WTC11 (cell line): ENCODE data around the gene SYPL1.

Source experiments
- ATF2 ChIP-seq: sonication (generic); formaldehyde crosslinking; IDR thresholded peaks from 2 replicates; pipeline ENCODE4 v1.8.1; 2022; ENCODE audit warnings: low read depth, missing genetic modification reagents, borderline replicate concordance
- ATF3 ChIP-seq: sonication (generic); formaldehyde crosslinking; conservative IDR thresholded peaks from 2 replicates; pipeline ENCODE4 v1.8.1; 2022; ENCODE audit warnings: mild to moderate bottlenecking, missing genetic modification reagents
- CTCF ChIP-seq: fragments of 200-600 bp; IDR thresholded peaks from 2 replicates; pipeline ENCODE4 v1.8.0; 2022; ENCODE audit warnings: antibody characterized with exemption
- FOXJ3 ChIP-seq: sonication (generic); formaldehyde crosslinking; IDR thresholded peaks from 2 replicates; pipeline ENCODE4 v1.9.0; 2021; ENCODE audit warnings: missing genetic modification reagents, mild to moderate bottlenecking, borderline replicate concordance
- JAZF1 ChIP-seq: fragments of 250-450 bp; sonication (Bioruptor Pico); IDR thresholded peaks from 2 replicates; pipeline ENCODE4 v1.9.0; 2021; ENCODE audit warnings: moderate library complexity, mild to moderate bottlenecking, inconsistent platforms
- MAX ChIP-seq: sonication (generic); formaldehyde crosslinking; IDR thresholded peaks from 2 replicates; pipeline ENCODE4 v1.8.0; 2022; ENCODE audit warnings: mild to moderate bottlenecking, missing genetic modification reagents
- TCF7 ChIP-seq: sonication (generic); formaldehyde crosslinking; IDR thresholded peaks from 2 replicates; pipeline ENCODE4 v1.8.0; 2022; ENCODE audit warnings: mild to moderate bottlenecking, low read depth, missing genetic modification reagents, moderate library complexity
- USF1 ChIP-seq: sonication (generic); formaldehyde crosslinking; IDR thresholded peaks from 2 replicates; pipeline ENCODE4 v1.8.0; 2022; ENCODE audit warnings: mild to moderate bottlenecking, missing genetic modification reagents

- TF ChIP-seq MAX (no peak), CTCF (no peak), FOXJ3 (no peak), USF1 (CRISPR knock-in tag) (no peak), TCF7 (CRISPR knock-in tag) (no peak), ATF2 (no peak), ATF3 (CRISPR knock-in tag) (no peak), JAZF1 (CRISPR knock-in tag) (no peak)
Measured at GRCh38 chr7:106134241-106134640, 22.1 kb upstream of the SYPL1 start.
